Stimulated activated CD4-positive, alpha-beta T cell treated with anti-CD3 and anti-CD28 coated beads, TNF-alpha, amount 100 ng/mL, for 1 hour (primary cell): ENCODE data around the gene GALNT17.

Source experiments
- DNase-seq, 3 donors: peaks; one replicate each; pipeline ENCODE4 v3.0.0-alpha.2; 2020; ENCODE audit warnings: low read depth in 3 of 3, low spot score in 1 of 3

GALNT17 gene

GRCh38 chr7:71332207-71332606 lies 200.3 kb downstream of the GALNT17 start:
- DNase-seq, result no peak

DNA sequence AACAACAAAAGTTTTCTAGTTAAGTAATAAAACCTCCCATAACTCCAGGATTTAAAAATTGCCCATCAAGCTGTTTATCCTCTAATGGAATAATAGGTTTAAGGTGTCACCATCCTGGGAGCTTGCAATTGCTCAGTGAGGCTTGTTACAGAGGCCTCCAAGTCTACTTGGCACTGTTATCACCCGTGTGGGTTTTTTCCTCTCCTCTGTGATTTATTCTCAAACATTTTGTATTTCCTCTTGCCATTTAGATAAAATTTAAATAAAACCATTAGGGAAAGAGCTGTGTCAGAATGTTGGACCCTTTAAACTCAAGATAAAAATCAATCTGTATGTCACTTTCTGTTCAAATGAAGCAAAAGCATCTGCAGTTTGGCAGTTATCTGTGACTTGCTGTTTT lies 202.6 kb downstream of the GALNT17 start:
- DNase-seq, result no peak

- no peak for DNase-seq
Observed at GRCh38 chr7:71338866-71339265, 206.9 kb downstream of the GALNT17 start.

DNA sequence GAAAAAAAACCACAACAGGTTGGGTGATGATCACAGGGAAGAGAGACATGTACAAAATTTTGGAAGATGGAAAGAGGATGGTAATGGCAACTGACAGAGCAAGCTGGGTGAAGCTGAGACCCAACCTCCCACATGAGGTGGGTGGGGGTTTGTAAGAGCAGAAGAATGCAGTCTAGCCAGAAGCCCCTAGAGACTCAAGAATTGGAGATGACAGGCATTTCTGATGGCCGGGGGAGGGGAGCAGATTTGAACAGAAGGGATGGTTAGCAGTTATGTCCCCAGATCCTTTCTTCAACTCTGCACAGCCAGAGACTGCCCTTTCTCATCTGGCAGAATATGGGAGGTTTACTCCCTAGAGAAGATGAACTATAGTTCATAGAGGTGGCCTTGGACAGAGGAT lies 208.0 kb downstream of the GALNT17 start:
- DNase-seq, result no peak

DNA sequence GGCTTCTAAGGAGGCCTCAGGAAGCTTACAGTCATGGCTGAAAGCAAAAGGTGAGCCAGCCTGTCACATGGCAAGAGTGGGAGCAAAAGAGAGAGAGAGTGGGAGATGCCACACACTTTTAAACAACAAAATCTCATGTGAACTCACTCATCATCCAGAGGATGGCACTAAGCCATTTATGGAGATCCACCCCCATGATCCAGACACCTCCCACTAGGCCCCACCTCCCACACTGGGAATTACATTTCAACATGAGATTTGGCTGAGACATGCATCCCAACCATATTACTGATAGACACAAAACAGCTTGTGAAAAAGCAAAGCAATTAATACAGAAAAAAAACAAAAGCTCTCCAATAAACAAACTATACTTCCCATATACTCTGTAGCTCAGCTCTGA lies 210.3 kb downstream of the GALNT17 start:
- DNase-seq, result no peak

DNA sequence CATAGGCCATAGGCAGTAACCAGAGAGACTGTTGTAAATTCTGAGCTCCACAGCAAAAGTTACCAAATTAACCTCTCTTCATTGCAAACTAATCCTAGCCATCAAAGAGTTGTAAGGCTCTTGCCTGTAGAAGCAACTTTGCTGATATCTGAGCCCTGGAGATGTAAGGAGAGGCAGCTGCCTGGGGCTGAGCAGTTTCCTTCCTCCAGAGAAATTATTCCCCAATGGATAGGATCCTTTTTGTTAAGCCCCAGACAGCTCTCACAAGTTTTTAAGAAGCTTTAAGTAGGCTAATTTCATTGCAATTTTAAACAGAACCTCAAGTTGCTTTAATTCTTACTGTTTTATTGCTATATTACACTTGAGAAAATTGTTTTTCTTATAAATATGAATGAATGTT lies 211.1 kb downstream of the GALNT17 start:
- DNase-seq, result no peak

- DNase-seq, result no peak
Observed at GRCh38 chr7:71343892-71344291, 211.9 kb downstream of the GALNT17 start.

DNA sequence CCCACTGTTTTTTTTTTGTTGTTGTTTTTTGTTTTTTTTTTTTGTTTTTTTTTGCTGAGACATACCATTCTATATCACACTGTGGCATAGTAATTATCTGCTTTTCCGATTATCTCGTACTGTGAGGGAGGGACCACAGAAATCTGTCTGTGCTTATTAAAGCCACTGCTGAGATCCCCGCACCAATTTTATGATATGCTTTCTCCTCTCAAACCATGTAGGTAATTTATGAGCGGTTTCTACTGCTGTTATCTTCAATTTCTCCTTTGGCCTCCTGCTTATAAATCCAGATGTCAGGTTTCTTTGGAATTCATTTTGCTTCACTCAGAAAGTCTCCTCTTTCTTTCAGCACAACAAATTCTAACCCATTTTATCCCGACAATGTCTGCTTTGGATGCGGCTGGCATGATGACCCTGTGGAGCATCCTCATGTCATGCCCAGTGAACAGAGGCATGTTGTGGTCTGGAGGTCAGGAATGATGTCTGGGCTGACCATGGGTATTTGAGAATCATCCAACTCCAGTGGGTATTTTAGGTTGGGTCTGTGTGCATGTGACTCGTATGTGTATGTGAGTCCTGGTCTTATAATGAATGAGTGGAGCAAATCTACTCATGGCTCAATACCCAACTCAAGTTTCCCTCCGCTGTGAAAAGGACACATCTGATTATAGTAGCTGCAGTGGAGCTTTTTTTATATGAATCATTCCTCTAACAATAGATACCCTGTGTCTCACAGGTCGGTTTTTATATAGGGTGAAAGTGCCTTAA lies 213.4 kb downstream of the GALNT17 start:
- DNase-seq, result no peak

DNA sequence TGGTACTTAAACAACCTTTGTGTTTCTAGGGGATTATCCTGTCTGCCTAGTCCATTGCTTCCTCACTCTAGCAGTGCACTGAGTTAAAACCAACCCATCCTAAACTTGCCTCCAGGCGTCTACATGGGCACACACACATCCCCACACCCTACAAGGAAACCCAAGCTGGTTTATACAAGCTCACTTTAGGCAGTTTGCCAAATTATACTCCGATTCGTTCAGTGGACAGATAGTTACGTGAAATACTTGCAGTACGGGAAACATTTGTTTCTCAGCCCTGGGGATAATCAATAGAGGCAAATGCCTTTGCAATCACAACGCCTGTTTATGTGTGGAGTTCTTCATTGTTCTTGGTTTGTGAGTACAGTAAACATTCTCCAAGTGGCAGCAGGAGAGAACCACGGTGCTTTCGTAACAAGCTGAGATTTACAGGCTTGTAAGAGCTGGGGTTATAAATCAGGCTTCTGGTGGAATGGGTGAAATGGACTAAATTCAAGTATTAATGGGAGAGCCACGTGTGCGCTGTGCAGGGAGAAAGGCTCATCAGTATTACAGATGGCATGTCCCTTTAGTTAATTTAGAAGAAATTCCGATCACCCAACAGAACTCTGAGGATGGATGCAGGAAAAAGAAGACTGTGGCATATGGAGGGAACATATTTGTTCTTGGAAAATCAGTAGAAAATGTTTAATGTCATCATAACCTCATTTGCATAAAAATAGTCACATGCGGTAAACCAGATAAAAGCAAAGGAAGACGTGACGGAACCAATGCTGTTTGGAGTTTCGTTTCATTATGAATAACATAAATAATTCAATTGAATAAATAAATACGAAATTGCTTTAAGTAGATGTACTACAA lies 217.1 kb downstream of the GALNT17 start:
- DNase-seq, result no peak

DNA sequence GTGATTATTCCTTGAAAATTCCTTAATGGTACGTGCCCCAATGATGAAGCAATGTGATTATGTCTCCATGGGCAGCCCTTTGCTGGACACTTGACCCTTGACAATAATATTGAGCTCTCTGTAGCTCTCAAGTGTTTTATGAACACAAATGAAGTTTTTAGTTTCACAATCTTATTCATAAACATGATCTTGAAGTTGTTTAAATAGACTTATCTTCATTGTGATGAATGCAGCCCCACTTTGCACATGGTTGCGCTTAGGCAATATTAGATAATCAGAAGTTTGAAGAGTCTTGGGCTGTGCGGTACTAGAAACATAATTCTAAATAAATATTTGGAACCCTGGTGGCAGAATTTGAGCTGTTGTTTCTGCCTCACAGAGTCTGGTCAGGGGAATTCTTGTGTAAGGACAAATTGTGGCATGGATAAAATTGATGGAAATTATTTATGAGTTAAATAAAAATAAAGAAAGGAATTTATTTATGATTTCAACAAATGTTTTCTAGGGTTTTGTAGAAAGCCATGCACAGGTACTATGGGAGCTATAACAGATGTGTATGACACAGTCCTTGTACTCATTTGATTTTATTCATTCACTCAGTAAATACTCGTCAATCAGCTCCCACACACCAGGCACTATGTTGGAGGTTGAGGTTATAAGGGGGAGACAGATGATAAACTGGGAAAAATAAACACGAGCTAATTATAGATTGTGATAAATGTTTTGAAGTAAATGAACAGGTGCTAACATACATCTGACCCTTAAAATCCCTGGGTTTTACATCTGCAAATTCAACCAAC lies 217.9 kb downstream of the GALNT17 start:
- no peak for DNase-seq

GRCh38 chr7:71350680-71351079 lies 218.7 kb downstream of the GALNT17 start:
- DNase-seq, result no peak

GRCh38 chr7:71354716-71355115 lies 222.8 kb downstream of the GALNT17 start:
- no peak for DNase-seq

- no peak for DNase-seq
Observed at GRCh38 chr7:71361451-71362032, 229.6 kb downstream of the GALNT17 start.

DNA sequence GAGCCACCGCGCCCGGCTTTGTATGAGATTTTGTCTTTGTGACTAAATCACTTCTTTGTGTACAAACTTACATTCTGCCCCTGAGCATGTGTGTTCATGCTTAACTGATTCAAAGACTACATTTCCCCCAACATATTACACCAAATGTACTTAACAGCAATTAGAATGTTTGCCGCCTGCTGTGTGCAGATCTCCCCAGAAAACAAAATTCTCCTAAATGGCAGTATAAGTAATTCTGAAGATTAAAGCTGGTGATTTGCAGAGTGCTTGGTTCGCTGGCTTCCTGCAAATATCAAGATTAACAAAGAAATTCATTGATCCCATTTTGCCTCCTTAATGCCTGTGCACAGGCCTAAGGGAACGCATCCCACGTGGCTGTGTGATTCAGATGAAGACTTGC lies 230.3 kb downstream of the GALNT17 start:
- no peak for DNase-seq

DNA sequence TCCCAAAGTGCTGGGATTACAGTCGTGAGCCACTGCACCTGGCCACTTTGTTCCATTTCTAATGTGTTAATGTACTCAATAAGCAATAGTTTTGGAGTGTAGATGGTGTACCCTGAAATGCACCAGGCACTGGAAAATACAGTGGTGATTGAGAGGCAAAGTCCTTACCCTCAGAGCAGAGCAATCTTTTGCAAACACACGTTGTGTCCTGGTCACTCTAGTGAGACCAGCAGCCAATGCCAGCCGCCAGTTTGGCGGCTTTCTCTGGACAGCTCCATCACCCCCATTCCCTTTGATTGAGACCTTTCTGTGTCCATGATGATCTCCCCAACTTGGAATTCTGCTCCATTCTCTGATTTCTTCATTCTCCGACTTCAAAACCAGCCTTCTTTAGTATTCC lies 231.3 kb downstream of the GALNT17 start:
- DNase-seq, result no peak

- no peak for DNase-seq
Observed at GRCh38 chr7:71363627-71364026, 231.7 kb downstream of the GALNT17 start.

DNA sequence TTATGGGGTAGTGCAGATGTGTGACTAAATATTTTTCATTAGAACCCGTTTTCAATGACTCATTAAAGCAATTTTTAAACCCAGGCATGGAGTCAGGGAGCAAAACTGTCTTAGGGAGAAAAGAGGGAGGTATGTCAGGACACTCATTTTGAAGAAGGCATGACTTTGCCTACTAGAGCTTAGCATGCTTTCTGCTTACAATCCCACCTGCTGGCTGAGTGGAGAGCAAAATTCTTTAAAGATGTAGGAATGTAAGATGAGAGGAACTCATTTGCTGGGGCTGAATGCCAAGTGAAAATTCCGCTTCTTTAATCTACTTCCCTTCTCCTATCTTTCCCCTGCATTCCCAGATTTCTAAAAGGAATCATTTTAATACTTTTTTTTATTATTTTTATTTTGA lies 232.6 kb downstream of the GALNT17 start:
- DNase-seq, result no peak

DNA sequence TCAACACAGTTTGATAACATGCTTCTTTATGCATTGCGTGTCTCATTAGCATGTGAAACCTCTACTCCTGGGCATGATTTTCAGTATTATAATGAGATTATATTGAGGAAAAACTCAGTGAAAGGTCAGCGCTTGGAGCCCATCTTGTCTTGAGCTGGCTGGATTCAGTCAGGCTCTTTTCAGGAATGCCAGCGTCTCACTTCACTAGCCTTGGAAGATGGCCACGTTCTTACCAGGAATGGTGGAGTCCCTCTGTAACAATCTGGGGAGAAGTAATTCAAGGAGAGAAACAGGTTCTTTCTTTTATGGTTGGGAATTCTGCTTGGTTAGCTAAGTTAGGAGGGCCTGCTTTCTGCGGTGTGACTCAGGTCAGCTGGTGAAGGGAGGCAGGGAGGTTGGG lies 241.0 kb downstream of the GALNT17 start:
- no peak for DNase-seq

DNA sequence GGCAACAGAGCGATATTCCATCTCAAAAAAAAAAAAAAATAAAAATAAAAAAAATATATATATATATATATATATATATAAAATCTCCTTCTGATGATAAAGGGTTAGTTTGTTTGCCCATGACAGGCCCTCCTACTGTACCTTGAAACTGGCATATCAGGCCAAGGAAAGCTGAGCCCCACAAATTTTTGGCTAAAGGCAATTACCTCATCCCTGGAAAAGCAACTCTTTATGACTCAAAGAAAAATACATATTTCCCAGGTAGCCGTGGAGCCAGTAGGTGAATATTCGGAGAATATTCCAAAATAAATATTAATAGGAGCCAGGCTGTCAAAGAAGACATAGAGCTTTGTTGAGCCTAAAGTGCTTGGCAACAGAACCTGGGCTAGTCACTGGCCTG lies 245.1 kb downstream of the GALNT17 start:
- no peak for DNase-seq

DNA sequence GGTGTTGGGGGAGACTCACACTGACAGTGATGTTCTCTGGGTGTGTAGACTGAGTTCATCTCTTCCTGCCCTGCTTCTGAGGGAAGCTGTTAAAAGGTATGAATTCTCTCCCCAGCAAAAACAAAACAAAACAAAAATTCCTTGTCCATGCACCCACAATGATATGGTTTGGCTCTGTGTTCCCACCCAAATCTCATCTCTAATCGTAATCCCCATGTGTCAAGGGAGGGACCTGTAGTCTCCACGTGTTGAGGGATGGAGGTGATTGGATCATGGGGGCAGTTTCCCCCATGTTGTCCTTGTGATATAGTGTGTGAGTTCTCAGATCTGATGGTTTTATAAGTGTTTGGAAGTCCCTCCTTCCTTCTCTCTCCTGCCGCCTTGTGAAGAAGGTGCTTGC lies 245.5 kb downstream of the GALNT17 start:
- no peak for DNase-seq

DNA sequence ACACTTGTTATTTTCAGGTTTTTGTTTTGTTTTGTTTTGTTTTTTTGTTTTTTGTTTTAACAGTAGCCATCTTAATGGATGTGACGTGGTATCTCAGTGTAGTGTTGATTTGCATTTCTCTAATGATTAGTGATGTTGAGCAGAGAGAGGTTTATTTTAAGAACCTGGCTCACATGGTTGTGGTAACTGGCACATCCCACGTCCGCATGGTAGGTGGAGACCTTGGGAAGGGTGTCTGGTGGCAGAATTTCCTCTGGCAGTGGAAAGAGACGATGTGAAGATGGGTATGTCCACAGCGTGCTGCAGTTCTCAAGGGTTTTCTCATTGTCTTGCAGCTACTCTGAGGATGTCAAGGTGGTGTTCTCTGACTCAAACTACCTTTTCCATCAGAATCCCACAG lies 252.2 kb downstream of the GALNT17 start:
- no peak for DNase-seq
